Natural killer cell (primary cell): ENCODE measurements around the gene SLX4. TPM values are rescaled to one million over a fixed set of nuclear protein-coding genes. Genes with fewer than 3 reads are reported as not detected.

Experiments used
- ATAC-seq, 3 donors: fragments of 150-1000 bp in 2 of 3; fragments of 200-7000 bp in 1 of 3; cut with Tn5 transposase; 1 replicate in 1 of 3; 2 replicates in 2 of 3; pipeline ENCODE4 v1.10.0; 2021; ENCODE audit warnings: mild to moderate bottlenecking in 2 of 3, moderate library complexity in 2 of 3
- DNase-seq, 2 donors: peaks; one replicate each; pipeline versions ENCODE4 v3.0.0 to v3.0.0-alpha.2; 2013 to 2021; ENCODE audit warnings: mixed read lengths in 1 of 2
- H3K27ac ChIP-seq: one replicate; pipeline ENCODE4 v1.5.1; 2013; ENCODE audit warnings: mild to moderate bottlenecking, low read length
- H3K27me3 ChIP-seq: one replicate; pipeline ENCODE4 v1.6.1; 2013; ENCODE audit warnings: low read length; ENCODE audit not compliant: control insufficient read depth, insufficient read depth
- H3K36me3 ChIP-seq: one replicate; pipeline ENCODE4 v1.6.1; 2013; ENCODE audit warnings: low read length; ENCODE audit not compliant: control insufficient read depth, insufficient read depth
- H3K4me1 ChIP-seq: one replicate; pipeline ENCODE4 v1.6.1; 2013; ENCODE audit warnings: low read length; ENCODE audit not compliant: control insufficient read depth, insufficient read depth
- H3K4me3 ChIP-seq: one replicate; pipeline ENCODE4 v1.5.1; 2013; ENCODE audit warnings: low read length
- H3K9me3 ChIP-seq: one replicate; pipeline ENCODE4 v1.6.1; 2013; ENCODE audit warnings: low read length; ENCODE audit not compliant: control insufficient read depth, insufficient read depth
- H3K27ac Mint-ChIP-seq, 2 donors: one replicate each; pipeline ENCODE4 v1.8.0; 2022; ENCODE audit warnings: mild to moderate bottlenecking in 2 of 2, mixed read lengths in 2 of 2, moderate library complexity in 1 of 2
- H3K27me3 Mint-ChIP-seq, 2 donors: one replicate each; pipeline ENCODE4 v1.8.0; 2022; ENCODE audit warnings: low read depth in 2 of 2, mixed read lengths in 2 of 2
- H3K36me3 Mint-ChIP-seq: one replicate; pipeline ENCODE4 v1.8.0; 2022; ENCODE audit warnings: mixed read lengths
- H3K4me1 Mint-ChIP-seq, 2 donors: one replicate each; pipeline ENCODE4 v1.8.0; 2022; ENCODE audit warnings: mixed read lengths in 2 of 2
- H3K4me3 Mint-ChIP-seq: one replicate; pipeline ENCODE4 v1.8.0; 2022; ENCODE audit warnings: mild to moderate bottlenecking, moderate library complexity, mixed read lengths
- H3K9me3 Mint-ChIP-seq, 2 donors: one replicate each; pipeline ENCODE4 v1.8.0; 2022; ENCODE audit warnings: mixed read lengths in 2 of 2
- CTCF ChIP-seq: fragments of 200-600 bp; IDR thresholded peaks from one replicate; pipeline ENCODE4 v1.8.0; 2022; ENCODE audit warnings: antibody characterized with exemption
- WGBS: methylation state at CpG from one replicate; pipeline ENCODE4 v1.1.7; 2013; ENCODE audit warnings: missing lambda C conversion rate; ENCODE audit not compliant: insufficient coverage; 5-methylcytosine and 5-hydroxymethylcytosine counted together
- intact Hi-C: fragments of 100-400 bp; cut with micrococcal nuclease; formaldehyde crosslinking; loops from one replicate; pipeline ENCODE4 v1.14.2; 2022
- total RNA-seq, 4 donors: library from RNA; stranded (reverse); fragments of 120-200 nt in 1 of 4; gene quantifications; one replicate each; pipeline versions ENCODE4 v1.2.3 to v1.2.4, GENCODE V29; 2013 to 2022

SLX4 gene
- total RNA-seq, 3 donors from 2014 or later (not counting 1 experiment from before 2014, with no cell fraction given), result 13.5 to 18.6 (median 15.5) TPM

- H3K4me3 Mint-ChIP-seq, result no peak overlapping the region
- Histone ChIP-seq H3K27ac (no peak overlapping the region), H3K4me3 (no peak overlapping the region), H3K36me3 (peaks cover 35% of the 10 kb centered on the region), H3K4me1 (peaks cover 8% of the 10 kb centered on the region), H3K27me3 (no peaks in the 10 kb centered on the region), H3K9me3 (no peaks in the 10 kb centered on the region)
- TF ChIP-seq CTCF, result no peak
- peak overlapping the region in 1 of 2 donors; percentile 57 for H3K27ac Mint-ChIP-seq
- H3K36me3 Mint-ChIP-seq, result no peaks in the 10 kb centered on the region
- no peaks in the 10 kb centered on the region for H3K9me3 Mint-ChIP-seq
- DNase-seq (no peak), ATAC-seq (no peak)
- H3K4me1 Mint-ChIP-seq, result peaks cover 21 to 32% of the 10 kb centered on the region in 2 donors
- 94% methylated on average over 17 of the region's 17 CpGs for WGBS
- intact Hi-C loops, result no loop called here
- no peaks in the 10 kb centered on the region for H3K27me3 Mint-ChIP-seq
These were observed 29.5 kb upstream of the SLX4 start for GRCh38 chr16:3640632-3641501.

GRCh38 chr16:3640207-3640606, 28.8 kb upstream of the SLX4 start:
- 100% methylated on average over 3 of the region's 3 CpGs for whole genome bisulfite sequencing
- no peaks in the 10 kb centered on the region for H3K9me3 Mint-ChIP-seq

GRCh38 chr16:3638916-3639644, 27.7 kb upstream of the SLX4 start:
- no peaks in the 10 kb centered on the region for H3K9me3 Mint-ChIP-seq
- no peak for DNase-seq
- Histone ChIP-seq H3K27ac (no peak overlapping the region), H3K36me3 (peaks cover 32% of the 10 kb centered on the region), H3K27me3 (no peaks in the 10 kb centered on the region), H3K4me1 (peaks cover 8% of the 10 kb centered on the region), H3K9me3 (no peaks in the 10 kb centered on the region), H3K4me3 (no peak overlapping the region)
- no peak for TF ChIP-seq CTCF
- no peaks in the 10 kb centered on the region for H3K36me3 Mint-ChIP-seq
- intact Hi-C loops, result no loop called here
- no peak overlapping the region for H3K27ac Mint-ChIP-seq
- 90% methylated on average over 11 of the region's 13 CpGs for WGBS
- no peak overlapping the region for H3K4me3 Mint-ChIP-seq
- H3K4me1 Mint-ChIP-seq, result peaks cover 21 to 37% of the 10 kb centered on the region in 2 donors
- no peaks in the 10 kb centered on the region for H3K27me3 Mint-ChIP-seq
- no peak for ATAC-seq

More at GRCh38 chr16:3640207-3640606, 28.8 kb upstream of the SLX4 start:
- H3K27ac Mint-ChIP-seq, result peak overlapping the region in 1 of 2 donors; percentile 57
- no peak overlapping the region for H3K4me3 Mint-ChIP-seq
- H3K4me1 ChIP-seq, result peaks cover 8% of the 10 kb centered on the region
- peaks cover 21 to 37% of the 10 kb centered on the region in 2 donors for H3K4me1 Mint-ChIP-seq
- peaks cover 32% of the 10 kb centered on the region for H3K36me3 ChIP-seq
- no peaks in the 10 kb centered on the region for H3K27me3 ChIP-seq
- H3K27ac ChIP-seq, result no peak overlapping the region
- no peaks in the 10 kb centered on the region for H3K9me3 ChIP-seq
- no peak overlapping the region for H3K4me3 ChIP-seq
- H3K27me3 Mint-ChIP-seq, result no peaks in the 10 kb centered on the region
- DNase-seq, result no peak
- ATAC-seq, result no peak
- intact Hi-C loops, result no loop called here
- H3K36me3 Mint-ChIP-seq, result no peaks in the 10 kb centered on the region
- TF ChIP-seq CTCF, result no peak
